Suppressor macrophage treated with lipopolysaccharide for 4 hours (primary cell): ENCODE measurements around the gene CCDC175.
A peak's percentile ranks its signal among the peaks of the same experiment; 100 is the strongest.

ENCODE experiments used
- DNase-seq: peaks from one replicate; pipeline ENCODE4 v3.0.0-alpha.2; 2020

Gene CCDC175

GRCh38 chr14:59576332-59577294 is at the start of gene CCDC175:
Gene CCDC175 (minus strand): TSS chr14:59576812. CDS start chr14:59576775, 37 bp downstream.
- DNase-seq: peak; percentile 92

DNA sequence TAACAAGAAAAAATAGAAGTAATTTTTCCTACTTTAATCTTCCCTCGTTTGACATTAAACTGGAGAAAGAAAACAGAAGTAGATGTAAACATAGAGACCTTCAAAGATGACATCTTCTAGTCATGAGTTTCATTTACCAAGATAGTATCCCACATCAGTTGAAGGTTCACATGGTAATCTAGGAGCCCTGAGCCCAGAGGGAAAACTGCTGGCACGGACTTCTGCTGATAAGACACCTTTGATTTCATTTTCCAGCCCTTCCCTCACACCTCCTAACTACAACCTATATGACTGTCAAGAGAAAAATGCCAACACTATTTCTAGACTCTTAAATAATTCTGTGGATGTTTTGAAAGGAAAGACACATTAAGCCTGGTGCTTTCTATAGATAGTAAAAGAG is 46.0 kb upstream of the CCDC175 start:
- DNase-seq: peak; percentile 6

DNA sequence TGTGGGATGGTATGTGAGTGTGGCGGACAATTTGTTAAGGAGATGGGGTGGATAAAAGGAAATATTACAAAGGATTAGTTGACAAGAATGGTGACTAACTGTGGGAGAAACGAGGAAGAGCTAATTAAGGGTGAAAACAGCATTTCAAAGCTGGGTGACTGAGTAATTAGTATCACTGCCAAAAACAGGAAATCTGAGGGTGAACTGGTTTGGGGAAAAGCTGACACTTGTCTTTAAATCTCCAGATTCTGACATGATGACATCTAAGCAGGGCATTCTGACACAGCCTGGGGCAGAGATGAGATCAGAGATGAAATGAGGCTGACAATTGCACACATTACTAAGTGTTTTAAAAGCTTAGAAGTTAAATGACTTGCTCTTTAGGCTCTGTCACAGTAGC is 42.4 kb upstream of the CCDC175 start:
- peak; percentile 73 for DNase-seq

- DNase-seq: no peak
Observed at GRCh38 chr14:59601056-59601455, 24.4 kb upstream of the CCDC175 start.

DNA sequence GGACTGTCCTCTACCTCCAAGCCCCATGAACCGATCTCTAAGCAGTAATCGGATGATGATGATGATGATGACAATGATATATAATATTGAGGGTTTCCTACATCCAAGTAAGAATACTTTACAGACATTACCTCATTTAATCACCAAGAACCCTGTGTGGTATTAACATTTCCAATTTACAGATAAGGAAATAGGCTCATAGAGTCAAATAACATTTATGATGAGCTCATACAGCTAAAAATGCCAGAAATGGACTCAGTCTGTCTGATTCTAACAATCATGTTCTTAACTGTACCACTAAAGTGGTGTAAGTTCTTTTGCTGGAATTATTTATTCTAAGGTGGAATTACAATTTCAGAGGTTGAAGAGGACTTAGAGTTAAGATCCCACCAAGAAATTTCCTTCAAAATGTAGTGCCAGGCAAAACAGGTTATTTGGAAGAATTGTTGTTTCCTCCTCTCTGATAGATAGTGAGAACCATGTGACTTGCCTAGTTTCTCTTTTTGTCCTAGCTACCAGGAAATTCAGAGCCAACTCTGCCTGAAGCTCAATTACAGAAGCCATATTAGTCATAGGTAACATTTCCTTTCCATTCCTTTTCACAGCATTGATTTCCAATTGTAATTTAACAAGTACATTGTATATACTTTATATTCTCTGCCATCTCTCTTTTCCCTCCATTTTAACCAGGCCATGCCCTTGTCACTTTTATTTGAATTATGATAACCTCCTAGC is 23.8 kb upstream of the CCDC175 start:
- no peak for DNase-seq

- DNase-seq: no peak
Observed at GRCh38 chr14:59595071-59595470, 18.5 kb upstream of the CCDC175 start.

DNA sequence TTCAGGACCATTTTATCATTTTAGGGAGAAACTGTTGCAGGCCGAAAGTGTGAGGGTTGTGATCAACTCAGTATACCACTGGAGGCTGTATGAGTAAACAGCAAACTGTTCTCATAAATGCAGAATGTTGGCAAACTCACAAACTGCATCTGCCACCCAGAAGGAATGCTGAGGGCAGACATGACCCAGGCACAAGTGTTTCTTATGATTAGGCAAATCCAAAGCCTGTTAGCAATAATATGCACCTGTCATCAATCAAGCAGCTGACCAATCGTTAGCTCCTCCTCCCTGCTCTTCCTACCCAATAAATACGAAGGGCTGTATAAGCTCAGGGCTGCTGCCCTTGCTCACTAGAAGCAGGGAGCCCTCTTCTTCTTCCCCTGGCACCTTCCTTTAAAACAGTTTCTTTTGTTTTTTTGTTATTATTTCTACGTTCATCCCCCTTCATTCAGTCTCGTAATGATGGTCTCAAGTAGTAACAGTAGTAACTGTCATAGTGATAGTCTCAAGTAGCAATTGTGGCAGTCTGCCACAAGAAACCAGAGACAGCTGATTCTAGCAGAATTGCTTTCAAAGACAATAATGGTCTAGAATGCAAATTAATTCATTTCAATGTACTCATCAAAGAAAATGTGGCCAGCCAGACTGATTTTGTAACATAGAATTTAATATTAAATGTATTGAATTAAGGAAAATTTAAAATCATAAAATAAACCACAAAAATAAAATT is 15.2 kb upstream of the CCDC175 start:
- no peak for DNase-seq

DNA sequence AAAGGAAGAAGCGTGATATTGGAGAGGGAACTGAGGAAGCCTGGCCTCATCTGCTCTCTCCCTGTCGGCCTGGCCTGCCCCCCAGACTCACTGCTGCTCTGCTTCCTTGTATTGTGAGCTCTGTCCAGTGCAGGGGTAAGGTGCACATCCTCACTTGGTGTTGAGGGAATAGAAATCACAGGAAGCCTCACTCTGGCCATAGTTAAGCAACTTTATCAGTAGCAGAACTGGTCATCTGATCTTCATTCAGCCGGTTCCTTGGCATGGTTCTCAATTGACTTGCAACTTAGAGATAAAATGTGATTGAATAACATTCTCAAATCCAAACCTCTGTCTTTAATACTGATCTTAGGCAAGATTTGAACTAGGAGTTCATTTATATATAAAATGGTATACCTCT is 11.5 kb upstream of the CCDC175 start:
- DNase-seq: no peak

DNA sequence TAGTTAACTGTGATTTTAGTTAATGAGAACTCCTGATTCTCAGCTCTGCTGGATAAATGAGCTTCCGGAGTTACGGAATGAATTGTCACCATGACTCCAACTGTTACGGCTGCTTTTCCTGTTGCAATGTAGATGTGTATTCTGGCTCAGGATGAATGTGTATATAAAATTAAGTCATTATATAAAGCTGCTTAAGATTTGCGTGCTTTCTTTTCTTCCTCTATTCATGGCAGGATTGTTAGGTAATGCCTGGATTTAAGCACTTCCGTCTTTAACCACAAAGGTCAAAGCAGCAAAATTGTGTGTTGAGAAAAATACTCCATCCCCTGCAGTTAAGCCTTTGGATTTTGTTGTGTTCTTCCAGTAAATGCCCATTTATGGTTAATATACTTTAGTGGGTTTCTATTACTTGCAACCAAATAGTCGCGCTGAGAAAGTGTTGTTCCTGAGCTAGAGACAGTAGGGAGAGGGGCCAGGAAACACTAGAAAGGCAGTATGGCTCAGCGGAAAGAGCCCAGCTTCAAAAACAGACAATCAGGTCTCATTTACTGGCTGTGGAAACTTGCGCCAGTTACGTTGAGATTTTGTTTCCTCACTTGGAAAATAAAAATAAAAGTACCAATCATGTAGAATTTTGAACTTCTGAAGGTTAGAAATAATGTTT is 9.4 kb upstream of the CCDC175 start:
- DNase-seq: peak; percentile 77

- no peak for DNase-seq
Observed at GRCh38 chr14:59583755-59584154, 7.1 kb upstream of the CCDC175 start.

DNA sequence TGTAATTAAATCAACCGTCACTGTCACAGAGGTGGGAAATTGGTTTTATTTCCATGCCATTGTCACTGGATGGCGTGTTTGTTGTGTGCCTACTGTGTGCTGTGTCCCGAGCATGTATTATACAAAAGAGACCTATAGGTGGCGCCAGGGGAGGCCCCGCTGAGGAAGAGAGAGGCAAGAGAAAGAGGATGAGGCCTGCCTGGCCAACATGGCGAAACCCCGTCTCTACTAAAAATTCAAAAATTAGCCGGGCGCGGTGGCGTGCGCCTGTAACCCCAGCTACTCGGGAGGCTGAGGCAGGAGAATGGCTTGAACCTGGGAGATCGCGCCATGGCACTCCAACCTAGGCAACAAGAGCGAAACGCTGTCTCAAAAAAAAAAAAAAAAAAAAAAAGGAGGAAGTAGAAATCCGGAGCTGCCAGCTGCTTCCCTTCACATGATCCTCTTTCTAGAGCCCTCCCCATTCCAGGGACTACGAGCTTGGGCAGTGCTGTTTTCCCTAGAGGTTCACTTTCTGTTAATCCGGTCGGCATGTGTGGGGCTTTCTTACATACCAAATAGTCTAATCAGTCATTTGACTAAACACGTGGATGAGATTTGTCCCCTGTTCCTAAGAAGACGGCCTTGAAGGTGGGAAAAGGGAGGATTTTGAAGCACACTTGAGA is 6.4 kb upstream of the CCDC175 start:
- peak; percentile 67 for DNase-seq

GRCh38 chr14:59582161-59582560 is 5.5 kb upstream of the CCDC175 start:
- DNase-seq: no peak

DNA sequence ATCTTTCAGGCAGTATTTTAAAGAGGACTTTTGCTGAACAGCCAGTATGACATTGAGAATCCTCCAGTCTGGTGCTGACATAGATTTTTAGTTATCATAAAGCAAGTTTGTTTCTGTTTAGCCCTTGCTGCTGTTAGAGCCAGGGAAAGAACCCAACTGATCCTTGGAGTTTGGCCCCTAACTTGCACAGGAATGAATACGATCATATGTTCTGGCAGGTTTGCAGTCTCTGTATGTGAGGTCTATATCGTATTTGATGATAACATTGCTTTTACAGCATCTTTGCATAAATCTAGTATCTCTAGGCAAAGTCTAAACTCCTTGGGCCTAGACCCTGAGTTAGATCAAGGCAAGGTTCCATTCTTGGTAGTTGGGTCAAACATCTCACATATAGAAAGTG is 4.3 kb upstream of the CCDC175 start:
- no peak for DNase-seq

DNA sequence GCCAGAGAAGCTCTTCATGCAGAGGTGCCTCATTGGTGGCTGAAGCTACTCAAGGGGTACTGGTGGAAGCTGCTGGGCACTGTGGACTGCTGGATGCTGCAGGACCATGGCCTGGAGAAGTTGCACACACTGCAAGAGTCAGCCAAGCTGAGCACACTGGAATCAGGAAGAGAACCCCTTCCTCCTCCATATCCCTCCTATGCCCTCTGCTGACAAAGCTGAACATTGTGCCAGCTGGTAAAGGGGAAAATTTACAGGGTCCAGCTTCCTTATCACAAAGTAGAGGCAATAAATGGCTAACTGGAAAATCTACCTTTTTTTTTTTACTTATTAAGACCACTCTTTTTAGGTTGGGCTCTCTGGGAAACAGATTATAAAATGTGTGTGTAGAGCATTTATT is 6.5 kb downstream of the CCDC175 start:
- peak; percentile 16 for DNase-seq

- no peak for DNase-seq
Observed at GRCh38 chr14:59566725-59567124, 9.9 kb downstream of the CCDC175 start.

GRCh38 chr14:59566296-59566695 is 10.3 kb downstream of the CCDC175 start:
- DNase-seq: no peak

- DNase-seq: no peak
Observed at GRCh38 chr14:59565087-59565486, 11.5 kb downstream of the CCDC175 start.

GRCh38 chr14:59564366-59564765 is 12.2 kb downstream of the CCDC175 start:
- DNase-seq: no peak

DNA sequence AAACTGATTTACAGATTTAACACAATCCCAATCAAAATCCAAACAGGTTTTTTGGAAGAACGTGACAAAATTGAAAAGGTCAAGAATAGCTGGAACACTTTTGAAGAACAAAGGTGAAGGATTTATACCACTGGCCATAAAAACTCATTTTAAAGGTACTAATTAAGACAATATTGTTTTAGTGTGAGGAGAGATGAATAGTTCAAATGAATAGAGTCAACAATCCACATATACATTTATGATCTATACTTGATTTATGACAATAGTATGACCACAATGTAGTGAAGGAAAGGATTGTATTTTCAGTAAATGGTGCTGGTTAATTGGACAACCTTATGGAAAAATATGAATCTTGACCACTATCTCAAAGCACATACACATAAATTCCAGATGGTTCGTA is 29.3 kb downstream of the CCDC175 start:
- DNase-seq: no peak

GRCh38 chr14:59543873-59544272 is 32.7 kb downstream of the CCDC175 start:
- no peak for DNase-seq

GRCh38 chr14:59541731-59542130 is 34.9 kb downstream of the CCDC175 start:
- no peak for DNase-seq

DNA sequence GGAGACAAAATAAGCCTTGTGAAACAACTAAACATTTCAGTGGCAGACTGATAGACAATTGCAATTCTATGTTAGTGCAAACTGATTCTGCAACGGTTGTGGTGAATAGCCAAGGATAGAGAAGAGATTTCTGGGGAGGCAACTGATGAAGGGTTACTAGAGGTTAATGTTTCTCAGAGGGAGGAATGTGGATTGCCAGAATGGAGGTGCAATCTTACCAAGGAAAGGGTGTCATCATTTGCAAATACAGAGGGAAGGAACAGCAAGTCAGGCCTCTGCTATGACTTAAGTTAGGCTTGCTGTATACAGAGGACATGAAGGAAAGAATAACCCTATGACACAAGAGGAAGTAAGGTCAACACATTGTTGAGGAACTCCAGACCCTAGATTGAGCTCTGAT is 35.8 kb downstream of the CCDC175 start:
- DNase-seq: no peak
